Loucy (cell line): ENCODE results near the gene OGN.

Experiments used
- H2AFZ ChIP-seq: fragments of 200-600 bp; sonication (generic); 2 replicates; pipeline ENCODE4 v1.6.0; 2016; ENCODE audit warnings: antibody characterized with exemption, mild to moderate bottlenecking, low read length, moderate library complexity
- H3F3A ChIP-seq: fragments of 200-600 bp; 2 replicates; pipeline ENCODE4 v1.6.0; 2016; ENCODE audit warnings: antibody characterized with exemption, low read depth, mild to moderate bottlenecking
- H3K27me3 ChIP-seq: fragments of 200-600 bp; sonication (generic); 2 replicates; pipeline ENCODE4 v1.6.1; 2014; ENCODE audit warnings: low read length, mild to moderate bottlenecking; ENCODE audit not compliant: insufficient read depth, poor library complexity, severe bottlenecking
- H3K36me3 ChIP-seq: fragments of 200-600 bp; sonication (generic); 2 replicates; pipeline ENCODE4 v1.6.1; 2016; ENCODE audit warnings: low read length; ENCODE audit not compliant: insufficient read depth
- H3K4me1 ChIP-seq: fragments of 200-600 bp; sonication (generic); 2 replicates; pipeline ENCODE4 v1.5.1; 2014; ENCODE audit warnings: low read length, mild to moderate bottlenecking; ENCODE audit not compliant: insufficient read depth, poor library complexity, severe bottlenecking
- H3K4me2 ChIP-seq: fragments of 200-600 bp; sonication (generic); 2 replicates; pipeline ENCODE4 v1.6.0; 2014; ENCODE audit warnings: antibody characterized with exemption, low read length, low read depth, mild to moderate bottlenecking; ENCODE audit not compliant: poor library complexity, severe bottlenecking
- H3K4me3 ChIP-seq: fragments of 200-600 bp; sonication (generic); 2 replicates; pipeline ENCODE4 v1.5.1; 2014; ENCODE audit warnings: low read length, mild to moderate bottlenecking, mixed read lengths; ENCODE audit not compliant: poor library complexity, severe bottlenecking
- H3K79me2 ChIP-seq: fragments of 200-600 bp; sonication (generic); 2 replicates; pipeline ENCODE4 v1.6.1; 2014; ENCODE audit warnings: low read length; ENCODE audit not compliant: insufficient read depth
- H3K9ac ChIP-seq: fragments of 200-600 bp; sonication (generic); 2 replicates; pipeline ENCODE4 v1.6.0; 2014; ENCODE audit warnings: mild to moderate bottlenecking, low read depth, low read length, moderate library complexity; ENCODE audit not compliant: poor library complexity, severe bottlenecking
- H3K9me2 ChIP-seq: fragments of 200-600 bp; sonication (generic); replicated peaks from 2 replicates; pipeline ENCODE4 v1.6.1; 2016; ENCODE audit warnings: low read depth, low read length, mixed read lengths
- H3K9me3 ChIP-seq: fragments of 200-600 bp; sonication (generic); 2 replicates; pipeline ENCODE4 v1.6.1; 2014; ENCODE audit warnings: mild to moderate bottlenecking, antibody characterized with exemption, low read length, low read depth; ENCODE audit not compliant: insufficient read depth
- H4K20me1 ChIP-seq: fragments of 200-600 bp; sonication (generic); 2 replicates; pipeline ENCODE4 v1.6.0; 2014; ENCODE audit warnings: antibody characterized with exemption, low read length, mild to moderate bottlenecking; ENCODE audit not compliant: insufficient read depth, poor library complexity, severe bottlenecking
- CTCF ChIP-seq: fragments of 200-600 bp; sonication (generic); conservative IDR thresholded peaks from 2 replicates; pipeline ENCODE4 v1.5.1; 2014; ENCODE audit warnings: mild to moderate bottlenecking, antibody characterized with exemption, low read length
- EZH2phosphoT487 ChIP-seq: fragments of 200-600 bp; IDR thresholded peaks from 2 replicates; pipeline ENCODE4 v1.6.1; 2018; ENCODE audit warnings: antibody characterized with exemption, mild to moderate bottlenecking, moderate library complexity, borderline replicate concordance

Gene OGN

GRCh38 chr9:92440751-92441046 lies 36.3 kb upstream of the OGN start:
- H3K9me2 ChIP-seq: no peaks in the 10 kb centered on the region
- no peaks in the 10 kb centered on the region for H3K27me3 ChIP-seq
- no peak overlapping the region for H3K9ac ChIP-seq
- no peak overlapping the region for H3K4me3 ChIP-seq
- TF ChIP-seq CTCF: no peak
- no peaks in the 10 kb centered on the region for H3K79me2 ChIP-seq
- no peaks in the 10 kb centered on the region for H4K20me1 ChIP-seq
- no peaks in the 10 kb centered on the region for H3F3A ChIP-seq
- H2AFZ ChIP-seq: no peak overlapping the region
- H3K4me2 ChIP-seq: no peak overlapping the region
- no peaks in the 10 kb centered on the region for H3K9me3 ChIP-seq
- no peaks in the 10 kb centered on the region for H3K36me3 ChIP-seq
- H3K4me1 ChIP-seq: no peaks in the 10 kb centered on the region

GRCh38 chr9:92439921-92440750 lies 35.8 kb upstream of the OGN start:
- peaks cover 4% of the 10 kb centered on the region for H3K4me1 ChIP-seq
- no peaks in the 10 kb centered on the region for H3K27me3 ChIP-seq
- H3K9ac ChIP-seq: no peak overlapping the region
- TF ChIP-seq CTCF: no peak
- TF ChIP-seq EZH2phosphoT487: no peak
- no peaks in the 10 kb centered on the region for H3K9me2 ChIP-seq
- H3K4me2 ChIP-seq: no peak overlapping the region
- no peaks in the 10 kb centered on the region for H3K36me3 ChIP-seq
- no peaks in the 10 kb centered on the region for H3K79me2 ChIP-seq
- H4K20me1 ChIP-seq: no peaks in the 10 kb centered on the region
- no peaks in the 10 kb centered on the region for H3K9me3 ChIP-seq
- H3F3A ChIP-seq: no peaks in the 10 kb centered on the region
- H3K4me3 ChIP-seq: no peak overlapping the region
- H2AFZ ChIP-seq: no peak overlapping the region

- H3K4me2 ChIP-seq: no peak overlapping the region
- no peaks in the 10 kb centered on the region for H3K9me2 ChIP-seq
- no peaks in the 10 kb centered on the region for H3K36me3 ChIP-seq
- no peaks in the 10 kb centered on the region for H3K9me3 ChIP-seq
- H3K4me1 ChIP-seq: peaks cover 4% of the 10 kb centered on the region
- H2AFZ ChIP-seq: no peak overlapping the region
- no peak overlapping the region for H3K9ac ChIP-seq
- no peak for TF ChIP-seq EZH2phosphoT487
- TF ChIP-seq CTCF: peak; percentile 48; the same call in 1 of the 2 replicates
- H4K20me1 ChIP-seq: no peaks in the 10 kb centered on the region
- no peaks in the 10 kb centered on the region for H3K27me3 ChIP-seq
- H3K79me2 ChIP-seq: no peaks in the 10 kb centered on the region
- no peak overlapping the region for H3K4me3 ChIP-seq
- H3F3A ChIP-seq: no peaks in the 10 kb centered on the region
Observed at GRCh38 chr9:92438900-92439526, 34.6 kb upstream of the OGN start.
